Thoracic aorta (tissue), 2 donors: ENCODE data around the gene RDH16. TPM values are rescaled to one million over a fixed set of nuclear protein-coding genes. Genes with fewer than 3 reads are reported as not detected.

Source experiments
- ATAC-seq: fragments of 150-250 bp; one replicate; pipeline ENCODE4 v1.8.0; 2017; ENCODE audit warnings: low read depth; ENCODE audit not compliant: insufficient number of reproducible peaks, low FRiP score
- DNase-seq: peaks from one replicate; pipeline ENCODE4 v3.0.0-alpha.2; 2020; ENCODE audit warnings: low spot score
- H3K27ac ChIP-seq, 2 donors: fragments of 200-600 bp; sonication (generic); 1 replicate in 1 of 2; 2 replicates in 1 of 2; pipeline ENCODE4 v1.5.1; 2016; ENCODE audit warnings: mild to moderate bottlenecking in 2 of 2, moderate library complexity in 2 of 2
- H3K27me3 ChIP-seq: fragments of 200-600 bp; sonication (generic); replicated peaks from 2 replicates; pipeline ENCODE4 v1.6.0; 2016; ENCODE audit warnings: mild to moderate bottlenecking; ENCODE audit not compliant: insufficient read depth
- H3K36me3 ChIP-seq: fragments of 200-600 bp; sonication (generic); one replicate; pipeline ENCODE4 v1.5.1; 2016
- H3K4me1 ChIP-seq, 2 donors: fragments of 200-600 bp; sonication (generic); 1 replicate in 1 of 2; 2 replicates in 1 of 2; pipeline versions ENCODE4 v1.5.1 to v1.6.0; 2016; ENCODE audit warnings: low read depth in 2 of 2, mild to moderate bottlenecking in 1 of 2; ENCODE audit not compliant: control insufficient read depth in 1 of 2
- H3K4me3 ChIP-seq: fragments of 200-600 bp; sonication (generic); 2 replicates; pipeline ENCODE4 v1.5.1; 2016; ENCODE audit warnings: mild to moderate bottlenecking
- H3K9me3 ChIP-seq: fragments of 200-600 bp; sonication (generic); 2 replicates; pipeline ENCODE4 v1.5.1; 2016
- total RNA-seq, 2 donors: library from RNA; depleted of rRNA; stranded (reverse); fragments of >200 nt; gene quantifications; one replicate each; pipeline versions ENCODE4 v1.1.0 to v1.2.3, GENCODE V29; 2016
- TF ChIP-seq, protein P1 (sequence below): fragments of 200-600 bp; sonication (generic); IDR thresholded peaks from one replicate; pipeline ENCODE4 v1.5.1; 2019; ENCODE audit warnings: antibody characterized with exemption

Gene RDH16
- total RNA-seq, 2 donors from 2014 or later, result 0.54 to 0.71 TPM

DNA sequence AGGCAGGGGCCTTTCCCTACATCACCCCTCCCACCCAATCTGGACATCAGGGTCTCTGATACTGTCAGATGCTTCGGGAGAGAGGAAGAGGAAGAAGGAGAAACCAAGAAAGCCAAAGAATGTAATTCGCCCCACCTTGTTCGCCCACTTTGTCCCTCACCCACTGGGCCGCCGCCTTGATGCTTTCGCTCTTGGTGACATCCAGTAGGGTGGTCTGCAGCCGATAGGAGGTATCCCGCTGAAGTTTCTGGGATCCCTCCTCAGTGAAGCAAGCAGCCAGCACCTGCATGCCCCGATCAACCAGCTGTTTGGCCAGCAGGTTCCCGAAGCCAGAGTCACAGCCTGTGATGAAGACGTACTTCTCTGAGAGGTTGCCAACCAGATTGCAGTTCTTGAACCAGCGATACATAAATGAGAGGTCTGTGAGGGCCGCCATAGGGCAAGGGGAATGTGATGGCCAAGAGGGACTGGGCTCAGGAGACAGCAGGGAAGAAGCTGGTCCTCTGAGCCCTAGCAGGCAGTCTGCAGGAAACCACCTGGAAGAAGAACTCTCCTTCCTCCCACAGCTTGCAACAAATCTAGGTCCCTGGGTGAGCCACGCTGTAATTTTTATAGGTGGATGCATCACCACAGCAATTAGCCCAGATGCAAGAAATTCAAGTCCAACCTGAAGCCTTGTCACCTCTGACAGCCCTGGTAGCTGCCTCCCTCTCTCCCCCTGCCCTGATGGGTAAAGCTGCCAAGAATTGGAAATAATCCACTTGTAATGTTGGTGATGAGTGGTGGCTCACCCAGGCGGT lies 23.4 kb downstream of the RDH16 start, which contains the start of gene SDR9C7:
Gene SDR9C7, minus strand, starts transcription at position 583 of the 800 bp plus-strand sequence. Its CDS starts 147 bp downstream, at position 436.
- H3K9me3 ChIP-seq, result no peaks in the 10 kb centered on the region
- no peak within 1 kb of the TSS for H3K4me3 ChIP-seq
- ATAC-seq, result no peak
- H3K27ac ChIP-seq, result no peak within 1 kb of the TSS
- H3K4me1 ChIP-seq, result no peaks in the 10 kb centered on the region
- TF ChIP-seq, protein P1, sequence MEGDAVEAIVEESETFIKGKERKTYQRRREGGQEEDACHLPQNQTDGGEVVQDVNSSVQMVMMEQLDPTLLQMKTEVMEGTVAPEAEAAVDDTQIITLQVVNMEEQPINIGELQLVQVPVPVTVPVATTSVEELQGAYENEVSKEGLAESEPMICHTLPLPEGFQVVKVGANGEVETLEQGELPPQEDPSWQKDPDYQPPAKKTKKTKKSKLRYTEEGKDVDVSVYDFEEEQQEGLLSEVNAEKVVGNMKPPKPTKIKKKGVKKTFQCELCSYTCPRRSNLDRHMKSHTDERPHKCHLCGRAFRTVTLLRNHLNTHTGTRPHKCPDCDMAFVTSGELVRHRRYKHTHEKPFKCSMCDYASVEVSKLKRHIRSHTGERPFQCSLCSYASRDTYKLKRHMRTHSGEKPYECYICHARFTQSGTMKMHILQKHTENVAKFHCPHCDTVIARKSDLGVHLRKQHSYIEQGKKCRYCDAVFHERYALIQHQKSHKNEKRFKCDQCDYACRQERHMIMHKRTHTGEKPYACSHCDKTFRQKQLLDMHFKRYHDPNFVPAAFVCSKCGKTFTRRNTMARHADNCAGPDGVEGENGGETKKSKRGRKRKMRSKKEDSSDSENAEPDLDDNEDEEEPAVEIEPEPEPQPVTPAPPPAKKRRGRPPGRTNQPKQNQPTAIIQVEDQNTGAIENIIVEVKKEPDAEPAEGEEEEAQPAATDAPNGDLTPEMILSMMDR, result no peak
- H3K36me3 ChIP-seq, result no peaks in the 10 kb centered on the region
- no peak for DNase-seq
- no peaks in the 10 kb centered on the region for H3K27me3 ChIP-seq

DNA sequence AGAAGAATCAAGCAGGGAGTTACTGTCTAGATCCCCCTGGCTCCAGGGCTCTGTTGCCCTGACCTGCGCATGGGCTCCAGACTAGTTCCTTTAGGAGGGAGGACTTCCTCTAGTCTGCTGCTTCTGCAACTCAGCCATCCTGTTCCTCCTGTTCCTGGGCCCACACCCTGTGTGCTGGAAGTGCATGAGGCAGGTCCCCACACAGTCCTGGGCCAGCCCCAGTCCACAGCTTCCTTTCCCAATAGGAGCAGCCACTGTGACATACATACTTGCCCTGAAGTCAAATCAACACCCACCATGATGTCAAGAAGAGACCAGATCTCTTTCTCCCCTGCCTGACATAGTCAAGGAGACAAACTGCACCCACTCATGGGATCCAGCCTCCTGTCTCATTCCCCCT lies 24.5 kb downstream of the RDH16 start:
- H3K4me1 ChIP-seq, result no peaks in the 10 kb centered on the region
- TF ChIP-seq, protein P1, result no peak
- no peaks in the 10 kb centered on the region for H3K27me3 ChIP-seq
- H3K27ac ChIP-seq, result no peak overlapping the region
- no peaks in the 10 kb centered on the region for H3K36me3 ChIP-seq
- ATAC-seq (no peak), DNase-seq (no peak)
- no peaks in the 10 kb centered on the region for H3K9me3 ChIP-seq
- H3K4me3 ChIP-seq, result no peak overlapping the region

DNA sequence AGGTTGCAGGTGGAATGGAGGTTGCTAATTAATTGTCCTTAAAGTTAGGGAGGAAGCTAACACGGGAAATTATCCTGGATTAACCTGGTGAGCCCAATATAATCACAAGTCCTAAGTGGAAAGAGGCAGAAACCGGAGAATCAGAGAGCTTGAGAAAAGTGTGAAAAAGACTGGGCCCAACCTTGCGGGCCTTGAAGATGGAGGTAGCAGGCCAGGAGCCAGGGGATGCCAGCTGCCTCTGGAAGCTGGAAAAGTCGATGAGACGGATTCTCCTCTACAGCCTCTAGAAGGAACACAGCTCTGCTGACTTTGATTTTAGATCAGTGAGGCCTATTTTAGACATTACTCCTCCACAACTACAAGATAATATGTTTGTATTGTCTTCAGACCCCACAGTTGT lies 25.3 kb downstream of the RDH16 start:
- no peak overlapping the region for H3K27ac ChIP-seq
- no peak for DNase-seq
- H3K4me1 ChIP-seq, result no peaks in the 10 kb centered on the region
- no peaks in the 10 kb centered on the region for H3K36me3 ChIP-seq
- TF ChIP-seq, protein P1, result no peak
- no peaks in the 10 kb centered on the region for H3K9me3 ChIP-seq
- no peak for ATAC-seq
- no peaks in the 10 kb centered on the region for H3K27me3 ChIP-seq
- no peak overlapping the region for H3K4me3 ChIP-seq

DNA sequence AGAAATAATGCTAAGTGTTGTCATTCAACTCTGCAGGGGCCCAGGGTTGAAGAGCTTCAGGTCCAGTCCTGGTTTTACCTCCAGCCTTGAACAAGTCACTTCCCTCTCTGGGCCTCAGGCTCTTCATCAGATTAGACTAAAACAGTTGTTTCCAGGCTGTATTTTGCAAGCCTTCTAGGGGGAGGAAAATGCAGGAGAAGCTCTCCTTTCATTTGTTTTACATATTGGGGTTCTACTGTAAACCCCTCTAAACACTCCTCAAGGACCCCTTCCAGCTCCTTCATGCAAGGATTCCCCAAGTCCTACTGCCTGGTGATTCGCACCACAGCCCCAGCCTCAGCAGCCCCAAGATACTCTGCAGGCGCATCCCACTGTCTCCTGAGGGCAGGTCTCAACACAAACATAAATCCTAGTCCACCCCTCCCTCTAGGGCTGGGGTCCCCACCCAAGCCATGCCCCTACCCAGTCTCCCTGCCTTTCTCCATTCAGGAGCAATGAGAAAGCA lies 25.9 kb downstream of the RDH16 start:
- DNase-seq (no peak), ATAC-seq (no peak)
- H3K27ac ChIP-seq, result no peak overlapping the region
- H3K27me3 ChIP-seq, result no peaks in the 10 kb centered on the region
- TF ChIP-seq, protein P1, result no peak
- H3K4me1 ChIP-seq, result no peaks in the 10 kb centered on the region
- H3K9me3 ChIP-seq, result no peaks in the 10 kb centered on the region
- no peaks in the 10 kb centered on the region for H3K36me3 ChIP-seq
- H3K4me3 ChIP-seq, result no peak overlapping the region

DNA sequence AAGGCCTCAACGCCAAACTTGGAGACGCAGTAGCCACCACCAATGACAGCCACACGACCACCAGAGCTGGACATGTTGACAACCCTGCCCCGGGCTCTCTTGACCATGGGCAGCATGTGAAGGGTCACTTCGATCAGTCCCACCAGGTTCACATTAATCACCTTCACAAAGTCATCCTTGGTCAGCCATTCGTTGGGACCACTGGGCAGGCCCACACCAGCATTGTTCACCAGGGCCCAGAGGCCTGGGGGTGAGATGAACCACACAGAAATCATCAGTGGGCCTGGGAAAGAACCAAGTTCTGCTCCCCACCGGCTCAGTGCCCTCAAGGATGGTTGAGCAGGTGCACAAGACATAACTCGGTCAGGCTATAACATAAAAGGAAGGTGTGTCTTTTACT lies 27.2 kb downstream of the RDH16 start:
- no peaks in the 10 kb centered on the region for H3K9me3 ChIP-seq
- DNase-seq, result no peak
- TF ChIP-seq, protein P1, result no peak
- H3K27me3 ChIP-seq, result no peaks in the 10 kb centered on the region
- H3K4me3 ChIP-seq, result no peak overlapping the region
- ATAC-seq, result no peak
- no peaks in the 10 kb centered on the region for H3K36me3 ChIP-seq
- H3K27ac ChIP-seq, result no peak overlapping the region
- no peaks in the 10 kb centered on the region for H3K4me1 ChIP-seq
